Liver (tissue), 3 donors: ENCODE results near the gene THY1.

Experiments used
- GABPA ChIP-seq, 2 donors: IDR thresholded peaks in 1 of 2; conservative IDR thresholded peaks in 1 of 2; 2 replicates each; pipeline ENCODE4 v1.6.1; 2016; ENCODE audit warnings: antibody characterized with exemption in 2 of 2, mild to moderate bottlenecking in 1 of 2, moderate library complexity in 1 of 2
- REST ChIP-seq: IDR thresholded peaks from 2 replicates; pipeline ENCODE4 v1.6.1; 2016; ENCODE audit warnings: antibody characterized with exemption, mild to moderate bottlenecking
- SP1 ChIP-seq: IDR thresholded peaks from 2 replicates; pipeline ENCODE4 v1.6.1; 2018; ENCODE audit warnings: antibody characterized with exemption, mild to moderate bottlenecking
- TF ChIP-seq, protein P1 (sequence below): fragments of 150-350 bp; IDR thresholded peaks from 2 replicates; pipeline ENCODE4 v1.5.1; 2017; ENCODE audit warnings: improper control_type of control experiment, low read depth, low read length; ENCODE audit not compliant: missing input control
- donor health status: healthy.
- donor health status: healthy.

DNA sequence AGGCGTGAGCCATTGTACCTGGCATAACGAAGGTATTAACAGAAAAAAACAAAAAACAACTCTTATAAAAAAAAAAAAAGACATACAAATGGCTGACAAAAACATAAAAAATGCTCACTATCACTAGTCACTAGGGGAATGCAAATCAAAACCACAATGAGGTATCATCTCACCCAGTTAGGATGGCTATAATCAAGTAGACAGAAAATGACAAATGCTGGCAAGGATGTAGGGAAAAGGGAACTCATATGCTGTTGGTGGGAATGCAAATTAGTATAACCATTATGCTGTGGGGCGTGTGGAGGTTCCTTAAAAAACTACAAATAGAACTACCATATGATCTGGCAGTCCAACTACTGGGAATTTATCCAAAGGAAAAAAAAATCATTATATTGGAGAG lies 17.0 kb downstream of the THY1 start:
- TF ChIP-seq GABPA (IDR thresholded peaks at IDR 0.05 in 1 of 2, conservative IDR thresholded peaks at IDR 0.05 in 1 of 2) (no peak), REST (no peak), SP1 (no peak)
- TF ChIP-seq, protein P1, sequence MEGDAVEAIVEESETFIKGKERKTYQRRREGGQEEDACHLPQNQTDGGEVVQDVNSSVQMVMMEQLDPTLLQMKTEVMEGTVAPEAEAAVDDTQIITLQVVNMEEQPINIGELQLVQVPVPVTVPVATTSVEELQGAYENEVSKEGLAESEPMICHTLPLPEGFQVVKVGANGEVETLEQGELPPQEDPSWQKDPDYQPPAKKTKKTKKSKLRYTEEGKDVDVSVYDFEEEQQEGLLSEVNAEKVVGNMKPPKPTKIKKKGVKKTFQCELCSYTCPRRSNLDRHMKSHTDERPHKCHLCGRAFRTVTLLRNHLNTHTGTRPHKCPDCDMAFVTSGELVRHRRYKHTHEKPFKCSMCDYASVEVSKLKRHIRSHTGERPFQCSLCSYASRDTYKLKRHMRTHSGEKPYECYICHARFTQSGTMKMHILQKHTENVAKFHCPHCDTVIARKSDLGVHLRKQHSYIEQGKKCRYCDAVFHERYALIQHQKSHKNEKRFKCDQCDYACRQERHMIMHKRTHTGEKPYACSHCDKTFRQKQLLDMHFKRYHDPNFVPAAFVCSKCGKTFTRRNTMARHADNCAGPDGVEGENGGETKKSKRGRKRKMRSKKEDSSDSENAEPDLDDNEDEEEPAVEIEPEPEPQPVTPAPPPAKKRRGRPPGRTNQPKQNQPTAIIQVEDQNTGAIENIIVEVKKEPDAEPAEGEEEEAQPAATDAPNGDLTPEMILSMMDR: no peak
